GM12801 (cell line): ENCODE measurements around the gene MAPK1IP1L.

Experiments
- CTCF ChIP-seq: IDR thresholded peaks from one replicate; pipeline ENCODE4 v1.5.1; 2011; ENCODE audit warnings: control low read depth; ENCODE audit not compliant: insufficient read length; ENCODE audit errors: extremely low read depth

MAPK1IP1L gene

GRCh38 chr14:55092341-55092740 lies 40.9 kb downstream of the MAPK1IP1L start:
- no peak for TF ChIP-seq CTCF

GRCh38 chr14:55094292-55095157 lies 43.1 kb downstream of the MAPK1IP1L start:
- TF ChIP-seq CTCF: no peak

- no peak for TF ChIP-seq CTCF
These were observed 46.6 kb downstream of the MAPK1IP1L start for GRCh38 chr14:55097881-55098560.

GRCh38 chr14:55098561-55098898 lies 47.1 kb downstream of the MAPK1IP1L start:
- TF ChIP-seq CTCF: no peak

GRCh38 chr14:55099756-55100155 lies 48.3 kb downstream of the MAPK1IP1L start:
- TF ChIP-seq CTCF: no peak

DNA sequence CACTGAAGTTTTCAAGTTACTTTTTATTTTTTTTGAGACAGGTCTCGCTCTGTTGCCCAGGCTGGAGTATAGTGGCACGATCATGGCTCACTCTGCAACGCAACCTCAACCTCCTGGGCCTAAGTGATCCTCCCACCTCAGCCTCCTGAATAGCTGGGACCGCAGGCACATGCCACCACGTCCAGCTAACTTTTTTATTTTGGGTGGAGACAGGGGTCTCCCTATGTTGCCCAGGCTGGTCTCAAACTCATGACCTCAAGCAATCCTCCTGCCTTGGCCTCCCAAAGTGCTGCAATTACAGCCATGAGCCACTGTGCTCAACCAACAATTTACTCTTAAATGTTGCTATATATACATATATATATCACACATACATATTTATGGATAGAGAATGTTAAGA lies 50.3 kb downstream of the MAPK1IP1L start:
- TF ChIP-seq CTCF: no peak

DNA sequence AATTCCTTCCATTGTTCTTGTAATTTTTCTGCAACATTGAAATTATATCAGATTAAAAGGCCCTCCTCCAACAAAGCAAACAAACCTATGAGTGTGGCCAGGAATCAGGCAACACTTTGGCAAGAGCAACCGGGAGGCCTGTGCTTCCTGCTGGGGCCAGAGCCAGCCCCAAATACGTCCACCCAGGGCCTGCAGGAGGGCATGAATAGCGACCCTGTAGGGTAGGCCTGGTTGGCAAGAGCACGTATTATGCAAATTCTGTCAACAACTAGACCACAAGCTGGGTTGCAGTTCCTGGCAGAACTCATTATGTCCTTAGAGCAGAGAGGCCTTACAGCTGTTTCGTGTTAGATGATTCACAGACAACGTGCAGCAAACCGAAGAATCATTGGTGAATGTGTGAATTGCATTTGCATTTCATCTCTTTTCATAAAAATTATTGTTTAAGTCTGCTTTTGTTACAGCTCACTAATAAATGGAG lies 50.7 kb downstream of the MAPK1IP1L start:
- no peak for TF ChIP-seq CTCF
